Embryonic facial prominence (tissue), 1 donor: ENCODE results near the gene HCLS1.
"Not testable (repeated sequence)": the region's sequence is repeated elsewhere in the genome, so short reads cannot be mapped to it uniquely, and the experiment has no call there.

Source experiments
- DNase-seq: peaks from one replicate; pipeline ENCODE4 v3.0.0-alpha.2; 2016; ENCODE audit errors: extremely low spot score

Gene HCLS1

DNA sequence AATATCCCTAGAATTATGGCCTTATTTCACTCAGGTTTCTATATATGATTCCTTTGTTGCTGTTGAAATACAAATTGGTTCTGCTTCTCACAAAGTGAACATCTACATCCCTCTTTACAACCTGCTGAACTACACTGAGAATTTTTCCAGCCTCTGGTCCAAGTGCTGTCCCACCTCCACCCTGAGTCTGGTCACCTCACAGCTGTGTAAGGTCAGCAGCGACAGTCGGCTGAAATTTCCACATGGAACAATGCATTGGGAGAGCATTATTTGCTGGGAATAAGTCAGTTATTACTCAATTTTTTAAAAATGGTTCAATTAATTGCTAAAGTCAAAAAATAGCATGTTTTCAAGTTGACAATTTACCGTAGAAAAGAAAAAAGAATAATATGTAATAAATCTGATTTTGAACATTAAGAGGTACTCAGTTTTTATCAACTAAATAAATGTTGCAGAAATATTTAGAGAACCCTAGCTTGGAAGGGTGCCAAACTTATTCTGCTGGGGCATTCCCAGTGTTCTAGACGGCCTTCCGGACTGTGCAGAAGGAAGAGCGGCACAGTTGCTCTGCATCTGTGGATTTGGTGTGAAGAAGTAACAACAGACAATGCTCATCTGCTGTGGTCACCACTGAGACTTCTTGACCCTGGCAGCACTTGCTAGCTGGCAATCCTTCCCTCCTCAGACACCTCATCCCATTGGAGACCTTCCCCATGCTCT is 1.8 kb downstream of the HCLS1 start:
- no peak for DNase-seq

DNA sequence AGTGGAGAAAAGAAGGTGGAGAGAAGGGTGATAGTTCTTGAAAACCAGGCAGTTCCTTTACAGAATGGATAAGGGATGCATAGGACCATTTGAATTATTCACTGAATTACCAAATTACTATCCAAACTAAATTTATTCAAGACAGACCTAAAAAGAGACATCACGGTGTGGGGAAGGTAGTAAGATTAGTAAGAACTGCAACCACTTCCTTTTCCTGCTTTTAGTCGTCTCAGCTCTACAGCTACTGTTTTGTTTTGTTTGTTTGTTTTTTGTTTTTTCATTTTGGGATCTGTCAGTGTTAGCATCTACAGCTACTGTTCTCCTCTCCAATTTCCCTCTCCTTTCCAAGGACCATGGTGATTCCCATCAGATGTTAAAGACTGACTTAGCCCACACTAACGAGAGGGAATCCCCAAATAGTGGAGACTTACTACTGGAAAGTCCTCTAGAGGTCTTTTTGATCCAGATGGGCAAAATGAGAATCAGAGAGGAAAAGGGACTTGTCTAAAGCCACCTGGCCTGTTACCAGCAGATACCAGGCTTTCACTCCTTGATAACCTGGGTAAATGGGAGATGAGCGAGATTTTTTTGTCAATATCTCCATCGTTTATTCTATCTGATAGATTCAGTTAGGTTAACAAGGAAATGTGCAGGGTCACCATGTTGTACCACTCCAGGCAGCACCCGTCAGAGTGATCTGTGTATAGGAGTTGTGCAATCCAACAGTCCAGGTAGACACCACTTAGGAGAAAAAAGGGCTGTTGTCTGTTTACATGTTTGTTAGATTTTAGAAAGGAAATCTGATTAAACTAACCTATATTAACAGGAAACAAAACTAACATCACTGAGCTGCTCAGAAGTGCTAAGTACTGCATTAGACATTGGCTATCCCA is 6.0 kb downstream of the HCLS1 start:
- no peak for DNase-seq

DNA sequence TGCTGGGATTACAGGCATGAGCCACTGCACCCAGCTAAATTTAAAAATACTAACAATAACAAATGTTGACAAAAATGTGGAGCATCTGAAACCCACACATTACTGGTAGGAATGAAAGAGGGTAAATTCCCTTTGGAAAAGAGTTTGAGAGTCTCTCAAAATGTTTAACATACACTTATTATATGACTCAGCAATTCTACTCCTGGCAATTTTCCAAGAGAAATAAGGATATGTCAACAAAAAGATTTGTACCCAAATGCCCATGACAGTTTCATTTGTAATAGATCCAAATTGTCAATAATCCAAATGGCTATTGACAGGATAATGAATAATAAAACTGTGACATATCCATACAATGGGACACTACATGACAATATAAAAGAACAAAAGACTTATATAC is 9.0 kb downstream of the HCLS1 start:
- no peak for DNase-seq

DNA sequence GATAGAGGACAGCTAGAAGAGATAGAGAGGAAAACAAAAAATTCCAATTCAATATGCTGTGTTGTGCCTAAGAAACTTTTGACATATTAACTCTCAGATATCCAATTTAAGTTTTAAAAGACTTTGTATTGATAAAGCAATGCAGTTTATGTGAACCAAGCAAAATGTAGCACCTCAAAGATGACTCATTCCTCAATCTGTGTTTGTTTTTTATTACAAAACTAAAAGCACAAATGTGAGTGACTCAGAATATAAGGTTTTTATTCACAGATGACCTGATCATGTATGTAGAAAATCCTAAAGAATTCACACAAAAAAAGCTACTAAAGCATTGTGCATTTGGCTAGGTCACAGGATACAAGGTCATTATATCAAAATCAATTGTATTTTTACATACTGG is 11.1 kb downstream of the HCLS1 start:
- DNase-seq = no peak

DNA sequence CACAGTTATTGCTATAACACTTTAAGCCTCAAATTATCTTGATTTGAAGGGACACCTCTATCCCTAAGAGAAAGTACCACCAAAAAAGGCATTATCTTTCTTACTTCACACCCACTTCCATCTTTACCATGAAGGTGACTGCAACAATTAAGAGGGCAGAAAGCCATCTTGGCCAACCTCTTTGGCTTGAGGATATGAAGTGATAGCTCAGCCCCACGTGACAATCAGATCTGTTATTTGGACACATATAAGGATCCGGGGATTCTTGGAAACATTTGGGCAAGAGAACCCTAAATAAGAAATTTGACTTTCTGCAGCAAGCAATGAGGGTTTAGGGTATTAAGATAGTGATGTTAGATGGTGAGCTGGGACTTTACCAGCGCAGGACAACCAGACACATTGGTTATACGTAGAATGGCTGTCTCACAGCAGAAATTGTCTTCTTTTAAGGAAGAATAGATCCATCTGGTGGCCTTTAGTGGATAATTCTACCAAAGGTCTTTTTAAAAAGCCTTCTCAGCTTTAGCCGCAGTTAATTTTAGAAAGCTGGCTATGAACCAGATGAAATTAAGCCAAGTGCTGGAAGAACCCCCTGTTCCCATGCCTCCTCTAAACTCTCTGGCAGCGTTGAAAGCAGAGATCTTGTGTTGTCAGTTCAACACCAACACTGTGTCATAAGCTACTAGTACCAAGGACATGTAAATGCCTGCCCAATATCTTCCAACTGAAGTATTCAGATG is 12.3 kb downstream of the HCLS1 start:
- no peak for DNase-seq

DNA sequence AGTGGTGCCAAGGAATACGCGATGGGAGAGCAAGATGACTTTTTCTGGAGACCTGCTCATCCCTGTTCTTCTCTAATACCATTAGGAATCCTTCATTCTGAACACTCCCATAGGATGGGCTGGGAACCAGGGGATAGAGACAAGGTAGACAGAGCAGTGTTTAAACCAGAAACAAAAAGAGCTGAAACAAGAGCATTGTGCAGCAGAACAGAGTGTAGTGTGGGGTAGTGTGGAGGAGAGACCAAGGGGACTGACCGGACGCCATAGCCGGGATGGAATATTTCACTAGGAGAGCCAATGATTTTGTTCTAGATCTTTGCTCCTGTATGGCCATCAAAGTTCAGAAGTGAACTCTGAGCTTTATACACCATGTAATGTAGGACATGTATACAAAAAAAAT is 15.6 kb downstream of the HCLS1 start:
- DNase-seq = no peak

DNA sequence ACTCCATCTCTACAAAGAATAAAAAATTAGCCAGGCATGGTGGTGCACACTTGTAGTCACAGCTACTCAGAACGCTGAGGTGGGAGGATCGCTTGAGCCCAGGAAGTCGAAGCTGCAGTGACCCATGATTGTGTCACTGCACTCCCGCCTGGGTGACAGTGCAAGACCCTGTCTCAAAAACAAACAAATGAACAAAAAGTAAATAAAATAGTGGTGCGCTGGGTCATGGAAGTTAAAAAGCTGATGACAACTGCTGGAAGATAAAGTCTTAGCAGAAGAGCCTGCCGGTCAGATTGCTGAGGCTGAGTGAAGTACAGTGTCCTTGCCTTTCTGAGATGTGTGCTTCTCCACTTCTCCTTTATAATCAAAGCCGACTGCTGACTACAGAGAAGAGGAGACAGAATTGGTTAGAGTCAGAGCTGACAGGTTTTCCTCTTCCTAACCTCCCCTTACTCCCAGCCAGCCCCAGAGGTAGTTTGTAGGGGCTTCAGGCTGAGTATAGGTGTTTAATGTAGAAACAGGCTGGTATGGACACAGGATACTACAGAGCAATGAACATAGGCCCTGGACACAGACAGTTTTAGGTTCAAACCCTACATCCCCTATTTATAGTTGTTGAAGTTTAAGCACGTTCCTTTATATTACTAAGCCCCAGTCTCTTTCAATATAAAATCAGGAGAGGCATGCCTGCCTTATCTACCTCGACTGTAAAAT is 17.9 kb downstream of the HCLS1 start:
- DNase-seq = no peak

DNA sequence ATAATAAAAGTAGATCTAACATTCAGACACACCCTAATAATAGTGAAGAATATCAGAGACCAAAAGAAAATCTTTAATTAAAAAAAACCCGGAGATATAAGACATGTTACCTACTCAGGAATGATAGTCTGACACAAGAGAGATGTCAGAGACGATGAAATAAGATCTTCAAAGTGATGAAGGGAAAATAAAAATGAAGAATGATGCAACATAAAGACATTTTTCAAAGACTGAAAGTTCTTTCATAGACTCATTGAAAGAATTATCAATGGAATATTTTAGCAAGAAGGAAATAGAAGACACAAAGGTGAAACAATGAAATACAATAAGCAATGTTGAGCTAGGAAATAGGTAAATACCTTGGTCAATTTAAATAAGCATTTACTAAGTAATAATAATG is 19.6 kb downstream of the HCLS1 start:
- DNase-seq = no peak

DNA sequence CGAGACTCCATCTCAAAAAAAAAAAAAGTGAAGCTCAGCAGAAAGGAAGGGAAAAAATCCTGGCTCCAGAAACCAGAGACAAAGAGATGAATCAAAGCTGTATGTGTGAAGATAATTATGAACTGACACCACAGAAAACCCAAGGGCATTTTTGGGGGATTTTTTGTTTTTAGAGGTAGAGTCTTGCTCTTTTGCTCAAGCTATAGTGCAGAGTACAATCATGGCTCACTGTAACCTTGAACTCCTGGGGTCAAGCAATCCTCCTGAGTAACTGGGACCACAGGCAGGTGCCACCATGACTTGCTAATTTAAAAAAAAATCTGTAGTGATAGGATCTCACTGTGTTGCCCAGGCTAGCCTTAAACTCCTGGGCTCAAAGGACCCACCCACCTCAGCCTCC is 22.8 kb downstream of the HCLS1 start:
- DNase-seq = no peak

DNA sequence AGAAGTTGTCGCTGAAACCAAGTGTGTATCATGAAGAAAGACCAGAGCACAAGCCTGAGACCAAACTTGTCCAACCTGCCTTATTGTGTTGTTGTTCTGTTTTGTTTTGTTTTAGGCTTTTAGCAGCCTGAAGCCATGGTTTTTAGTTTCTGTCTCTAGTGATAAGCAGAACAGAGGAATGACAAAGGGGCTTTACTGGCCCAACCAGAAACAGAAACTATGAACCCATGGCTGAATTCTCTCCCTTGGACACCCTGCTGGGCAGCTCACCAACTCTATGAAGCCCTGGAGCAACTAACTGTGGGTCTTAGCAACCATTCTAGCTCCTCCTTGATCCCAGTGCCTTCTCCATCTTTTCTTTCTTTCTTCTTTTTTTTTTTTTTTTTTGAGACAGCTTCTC is 30.3 kb downstream of the HCLS1 start:
- DNase-seq = no peak

DNA sequence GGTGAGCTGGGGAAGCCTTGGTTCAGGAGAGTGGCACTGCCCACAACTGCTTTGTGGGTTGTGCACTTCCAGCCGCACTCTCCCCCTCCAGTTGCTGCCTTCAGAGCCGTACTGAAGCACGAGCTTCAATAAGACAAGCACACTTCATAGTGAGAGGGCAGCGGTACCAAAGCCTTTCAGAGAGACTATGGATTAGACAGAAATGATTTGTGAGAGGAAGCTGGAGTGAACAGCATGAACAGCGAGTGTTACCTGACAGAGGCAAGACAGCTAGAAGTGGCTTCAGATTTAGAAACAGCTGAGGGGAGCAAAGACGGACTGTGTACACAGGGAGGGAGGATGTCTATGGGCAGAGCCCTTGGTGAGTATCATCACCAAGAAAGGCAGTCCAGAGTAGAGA is 31.1 kb downstream of the HCLS1 start:
- DNase-seq = no peak

DNA sequence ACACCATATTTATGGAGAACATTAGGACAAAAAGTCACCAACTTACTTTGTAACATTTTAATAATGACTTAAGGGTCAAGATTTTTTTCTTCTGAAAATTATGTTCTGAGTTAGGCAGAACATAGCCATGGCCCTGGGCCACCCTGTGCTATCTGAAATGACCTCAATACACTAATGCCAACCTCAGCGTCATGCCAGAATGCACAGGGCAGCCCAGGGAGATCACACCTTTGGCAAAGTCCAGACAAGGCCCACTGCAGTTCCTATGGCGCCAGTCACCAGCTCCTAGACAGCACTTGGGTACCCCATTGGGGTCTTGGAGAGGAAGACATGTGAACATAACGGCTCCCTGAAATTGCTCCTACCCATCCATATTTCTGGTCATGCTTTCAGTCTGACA is 33.1 kb downstream of the HCLS1 start:
- no peak for DNase-seq

DNA sequence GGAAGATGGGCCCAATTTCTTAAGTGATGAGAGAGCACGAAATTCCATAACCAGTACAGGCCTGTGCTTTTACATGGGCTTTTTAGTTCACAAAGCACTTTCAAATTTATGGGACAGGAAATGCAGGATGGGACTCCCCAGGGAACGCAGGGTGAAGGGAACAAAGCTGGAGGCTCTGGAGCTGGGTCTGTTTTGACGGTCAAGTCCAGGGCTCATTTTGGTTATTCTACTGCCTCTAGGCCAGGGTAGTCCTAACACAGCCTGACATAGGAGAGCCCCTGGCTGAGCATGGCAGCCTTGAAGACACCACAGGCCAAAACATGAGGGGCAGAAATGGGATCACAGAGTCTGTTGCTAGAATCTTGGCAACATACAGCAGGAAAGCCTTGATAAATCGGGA is 33.5 kb downstream of the HCLS1 start:
- DNase-seq = no peak

DNA sequence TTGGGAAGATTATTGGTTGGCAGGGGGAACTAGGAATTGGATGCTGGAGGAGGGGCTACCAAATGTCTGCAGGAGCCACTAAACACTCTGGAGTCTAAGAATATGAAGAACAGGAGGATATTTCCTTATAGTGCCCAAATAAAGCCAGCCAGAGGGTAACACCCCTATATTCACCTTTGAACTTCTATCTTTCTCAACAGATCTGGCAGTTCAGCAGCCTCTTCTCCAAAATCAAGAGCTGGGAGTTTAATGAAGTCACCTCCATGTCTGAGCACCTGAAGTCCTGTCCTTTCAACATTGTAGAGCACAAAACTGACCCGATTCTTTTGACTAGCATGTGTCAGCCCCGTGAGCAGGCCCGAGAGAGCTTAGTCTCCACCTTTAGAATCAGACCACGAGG is 34.2 kb downstream of the HCLS1 start:
- no peak for DNase-seq

DNA sequence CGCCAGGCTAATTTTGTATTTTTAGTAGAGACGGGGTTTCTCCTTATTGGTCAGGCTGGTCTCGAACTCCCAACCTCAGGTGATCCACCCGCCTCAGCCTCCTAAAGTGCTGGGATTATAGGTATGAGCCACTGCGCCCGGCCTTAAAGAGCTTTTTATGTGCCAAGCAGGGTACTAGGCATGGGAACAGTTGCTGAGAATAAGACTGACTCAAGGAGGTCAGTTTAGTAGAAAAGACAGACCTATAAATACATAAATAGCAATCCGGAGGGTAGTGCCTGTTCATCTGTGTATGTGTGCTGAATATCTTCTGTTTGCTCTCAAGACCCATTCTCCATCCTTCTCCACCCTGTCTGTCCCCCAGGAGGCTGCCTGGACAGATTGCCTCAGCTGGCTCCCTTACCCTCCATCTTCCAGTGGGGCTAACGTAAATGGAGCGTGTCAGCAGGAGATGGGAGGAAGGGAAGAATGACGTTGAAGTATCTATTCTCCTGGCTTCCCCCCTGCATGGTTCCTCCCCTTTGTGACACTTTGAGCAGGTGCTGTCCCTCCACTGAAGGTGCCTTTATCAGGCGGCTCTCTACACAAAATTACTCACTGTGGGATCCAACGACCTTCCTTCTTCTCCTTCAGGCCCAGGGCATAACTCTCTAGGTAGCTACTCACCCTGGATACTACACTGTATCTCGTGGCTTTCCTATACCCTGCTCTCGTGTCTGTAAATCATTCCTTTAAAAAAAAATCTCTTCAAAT is 36.4 kb downstream of the HCLS1 start:
- DNase-seq = no peak

DNA sequence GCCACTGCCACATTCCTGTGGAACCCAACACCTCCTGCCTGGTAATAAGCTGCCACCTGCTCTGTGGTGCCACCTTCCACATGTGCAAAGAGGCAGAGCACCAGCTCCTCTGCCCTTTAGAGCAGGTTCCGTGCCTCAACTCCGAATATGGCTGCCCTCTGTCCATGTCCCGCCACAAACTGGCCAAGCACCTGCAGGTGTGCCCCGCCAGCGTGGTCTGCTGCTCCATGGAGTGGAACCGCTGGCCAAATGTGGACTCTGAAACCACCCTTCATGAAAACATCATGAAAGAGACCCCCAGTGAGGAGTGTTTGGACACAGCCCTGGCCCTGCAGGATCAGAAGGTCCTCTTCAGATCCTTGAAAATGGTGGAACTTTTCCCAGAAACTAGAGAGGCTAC is 39.2 kb downstream of the HCLS1 start:
- no peak for DNase-seq

DNA sequence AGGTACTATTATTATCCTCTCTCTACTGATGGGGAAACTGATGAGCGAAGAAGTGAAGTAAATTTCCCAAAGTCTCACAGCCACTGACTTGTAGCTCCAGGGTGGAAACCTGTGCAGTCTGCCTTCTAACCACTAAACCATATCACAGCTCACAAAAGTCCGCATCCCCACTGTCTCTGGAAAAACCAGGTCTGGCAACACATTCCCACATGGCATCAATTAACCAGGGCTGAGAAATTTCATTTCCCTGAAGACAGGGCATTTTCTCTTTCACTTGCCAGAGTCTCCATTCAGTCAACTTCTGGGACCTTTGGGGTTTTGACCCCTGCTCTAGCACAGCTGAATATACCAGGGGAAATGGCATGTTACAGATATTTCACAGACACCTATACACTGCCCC is 41.0 kb downstream of the HCLS1 start:
- DNase-seq = no peak

DNA sequence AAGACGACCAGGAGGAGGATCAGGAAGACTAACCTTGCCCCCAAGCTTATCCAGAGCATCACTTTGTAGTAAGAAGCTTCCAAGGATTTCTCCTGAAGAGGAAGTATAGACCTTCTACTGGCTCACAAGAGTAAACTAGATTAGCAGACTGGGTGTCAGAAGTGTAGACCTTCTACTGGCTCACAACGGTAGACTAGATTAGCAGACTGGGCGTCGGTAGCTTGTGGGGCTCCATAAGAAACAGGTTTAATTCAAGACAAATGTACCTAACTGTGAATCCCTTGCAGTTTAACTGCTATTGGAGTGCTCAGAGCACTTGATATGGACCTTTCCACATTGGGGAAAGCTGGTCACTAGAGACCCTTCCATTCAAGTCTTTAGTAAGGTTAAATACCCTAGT is 54.6 kb downstream of the HCLS1 start:
- no peak for DNase-seq

DNA sequence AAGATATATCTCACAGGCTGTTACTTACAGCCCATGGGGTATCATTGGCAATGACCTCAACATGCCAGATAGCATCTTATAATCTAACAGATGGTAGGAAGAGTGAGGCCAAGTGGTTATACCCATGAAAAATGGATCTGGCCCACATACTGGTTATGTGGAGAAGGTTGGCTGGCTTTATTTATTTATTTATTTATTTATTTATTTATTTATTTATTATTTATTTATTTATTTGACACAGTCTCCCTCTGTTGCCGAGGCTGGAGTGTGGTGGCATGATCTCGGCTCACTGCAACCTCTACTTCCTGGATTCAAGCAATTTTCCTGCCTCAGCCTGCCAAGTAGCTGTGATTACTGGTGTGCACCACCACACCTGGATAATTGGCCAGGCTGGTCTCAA is 55.9 kb downstream of the HCLS1 start:
- no peak for DNase-seq

DNA sequence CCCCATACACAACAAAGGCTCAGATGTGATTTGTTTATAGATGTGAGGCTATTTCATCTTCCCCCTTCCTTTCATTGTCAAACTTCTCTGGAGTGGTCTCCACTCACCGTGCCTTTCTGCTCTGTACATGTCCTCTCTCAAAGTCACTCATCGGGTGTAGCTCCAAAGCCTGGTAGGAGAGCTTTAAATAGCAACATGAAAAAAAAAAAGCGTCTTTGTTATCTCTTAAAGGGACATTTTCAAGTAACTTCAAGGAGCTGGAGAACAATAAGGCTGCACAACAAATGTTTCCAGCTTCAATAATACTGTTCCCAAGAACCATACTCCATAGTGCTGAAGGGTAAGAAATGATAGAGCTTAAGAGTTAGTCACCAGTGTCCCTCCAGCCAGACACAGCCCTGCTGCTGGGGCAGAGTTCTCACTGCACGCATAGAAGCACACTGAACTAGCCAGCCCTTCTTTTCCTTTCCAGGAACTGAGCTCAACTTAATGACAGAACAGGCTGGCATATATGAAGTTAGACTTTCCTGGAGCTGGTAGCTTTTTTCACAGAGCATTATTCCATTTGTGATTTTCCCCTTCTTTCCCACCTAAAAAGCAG is 59.4 kb downstream of the HCLS1 start:
- no peak for DNase-seq

DNA sequence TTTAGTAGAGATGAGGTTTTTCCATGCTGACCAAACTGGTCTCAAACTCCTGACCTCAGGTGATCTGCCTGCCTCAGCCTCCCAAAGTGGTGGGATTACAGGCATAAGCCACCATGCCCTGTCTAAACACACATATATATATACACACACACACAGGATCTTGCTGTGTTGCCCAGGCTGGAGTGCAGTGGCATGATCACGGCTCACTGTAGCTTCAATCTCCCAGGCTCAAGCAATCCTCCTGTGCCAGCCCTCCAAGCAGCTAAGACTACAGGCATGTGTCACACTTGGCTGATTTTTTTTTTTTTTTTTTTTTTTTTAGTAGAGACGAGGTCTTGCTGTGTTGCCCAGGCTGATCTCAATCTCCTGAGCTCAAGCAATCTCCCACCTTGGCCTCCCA is 60.8 kb downstream of the HCLS1 start:
- DNase-seq = not testable (repeated sequence)
